ENCODE measurements around the gene GPX1. TPM values are rescaled to one million over a fixed set of nuclear protein-coding genes. Genes with fewer than 3 reads are reported as not detected.
"Not testable (repeated sequence)": the region's sequence is repeated elsewhere in the genome, so short reads cannot be mapped to it uniquely, and the experiment has no call there.

The GPX1 gene
- total RNA-seq, 1 experiment from 2014 or later: 386 TPM

DNA sequence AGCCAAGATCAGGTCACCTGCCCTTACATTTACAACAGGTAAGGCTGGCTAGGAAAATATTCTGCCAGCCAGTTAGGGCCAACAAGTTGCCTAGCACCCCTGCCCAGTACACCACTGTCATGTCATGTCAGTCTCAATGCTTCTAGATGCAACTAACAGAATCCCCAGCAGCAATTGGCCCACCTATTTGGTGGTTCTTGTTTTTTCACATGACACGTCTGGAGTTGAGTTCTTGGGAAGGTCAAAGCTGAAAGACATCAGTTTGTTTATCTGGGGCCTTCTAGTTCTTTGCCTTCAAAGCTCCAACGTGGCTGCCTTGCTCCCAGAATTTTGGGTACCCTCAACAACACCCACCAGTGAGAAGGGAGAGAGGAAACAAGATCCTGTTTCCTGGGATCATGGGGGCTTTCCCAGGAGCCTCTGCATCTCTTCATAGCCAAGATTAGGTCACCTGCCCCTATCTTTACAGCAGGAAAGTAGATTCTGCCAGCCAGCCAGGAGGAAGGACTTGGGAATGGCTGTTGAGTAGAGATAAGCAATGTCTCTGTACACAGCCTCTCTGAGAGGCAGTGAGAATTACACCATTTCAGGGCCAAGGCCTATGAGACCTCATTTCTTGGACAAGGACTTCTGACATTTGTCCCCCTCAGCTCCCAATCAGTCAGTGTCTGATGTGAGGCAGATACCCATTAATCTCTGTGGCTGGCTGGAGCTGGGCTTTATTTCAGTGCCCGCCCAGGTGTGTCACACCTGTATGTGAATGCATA lies 8.6 kb downstream of the GPX1 start:
- Histone ChIP-seq H2AFZ (no peak overlapping the region), H3K27ac (peak overlapping the region; percentile 81), H3K27me3 (ENCODE audit: insufficient read depth, low read depth) (no peaks in the 10 kb centered on the region), H3K4me1 (replicated peaks; ENCODE audit: insufficient read depth) (peaks cover 77% of the 10 kb centered on the region), H3K9me3 (ENCODE audit: insufficient read depth, low read depth) (no peaks in the 10 kb centered on the region), H3F3A (ENCODE audit: insufficient read depth, low read depth) (peaks cover 72% of the 10 kb centered on the region), H3K4me2 (no peak overlapping the region), H3K9me2 (ENCODE audit: insufficient read depth) (no peaks in the 10 kb centered on the region), H3K4me3 (no peak overlapping the region), H4K20me1 (ENCODE audit: insufficient read depth) (no peaks in the 10 kb centered on the region), H3K79me2 (ENCODE audit: low read depth) (no peaks in the 10 kb centered on the region), H3K36me3 (ENCODE audit: low read depth) (no peaks in the 10 kb centered on the region)
- ChIA-PET POLR2A (ENCODE audit: unreplicated experiment) (interaction anchor here (0.5 to 0.6 kb wide), 3 partner anchors 11 to 451 kb away, joined by 3 to 11 read pairs (median 4); partner anchors contain the start of gene SLC25A20), CTCF (interaction anchor here (1.3 kb wide), 1 partner anchor 100 kb away, joined by 3 read pairs; no protein-coding TSS in a partner anchor)
- no peak for DNase-seq
- TF ChIP-seq EZH2 (IDR thresholded peaks at IDR 0.05; ENCODE audit: low read depth): no peak
- no peak for TF ChIP-seq CTCF (conservative IDR thresholded peaks at IDR 0.05)
- intact Hi-C loops (cut with micrococcal nuclease; ENCODE audit: unreplicated experiment): loop anchor here (5.0 kb wide), 1 partner anchor 323 kb away; the partner anchor contains the start of gene APEH
- BruUV-seq (replicated peaks): no TSS peak

DNA sequence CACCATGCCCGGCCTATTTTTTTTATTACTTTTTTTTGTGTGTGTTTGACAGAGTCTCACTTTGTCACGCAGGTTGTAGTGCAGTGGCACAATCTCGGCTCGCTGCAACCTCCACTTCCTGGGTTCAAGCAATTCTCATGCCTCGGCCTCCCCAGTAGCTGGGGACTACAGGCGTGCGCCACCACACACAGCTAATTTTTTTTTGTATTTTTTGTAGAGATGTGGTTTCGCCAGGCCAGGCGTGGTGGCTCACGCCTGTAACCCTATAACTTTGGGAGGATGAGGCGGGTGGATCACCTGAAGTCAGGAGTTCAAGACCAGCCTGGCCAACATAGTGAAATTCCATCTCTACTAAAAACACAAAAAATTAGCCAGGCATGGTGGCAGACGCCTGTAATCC lies 9.8 kb downstream of the GPX1 start:
- POLR2A ChIA-PET (ENCODE audit: unreplicated experiment): interaction anchor here (0.6 kb wide), 2 partner anchors 16 to 450 kb away, joined by 3 to 9 read pairs; partner anchors contain the start of gene SLC25A20
- H2AFZ ChIP-seq; H3K9me3 ChIP-seq (ENCODE audit: insufficient read depth, low read depth); H3K36me3 ChIP-seq (ENCODE audit: low read depth); H3K4me2 ChIP-seq; H4K20me1 ChIP-seq (ENCODE audit: insufficient read depth); CTCF ChIA-PET; H3K4me3 ChIP-seq; H3K9me2 ChIP-seq (ENCODE audit: insufficient read depth); H3K27me3 ChIP-seq (ENCODE audit: insufficient read depth, low read depth); DNase-seq; H3K79me2 ChIP-seq (ENCODE audit: low read depth); BruUV-seq (replicated peaks): not testable (repeated sequence)
- H3K4me1 ChIP-seq (replicated peaks; ENCODE audit: insufficient read depth): peaks cover 74% of the 10 kb centered on the region
- intact Hi-C loops (cut with micrococcal nuclease; ENCODE audit: unreplicated experiment): loop anchor here (5.0 kb wide), 1 partner anchor 324 kb away; the partner anchor contains the start of gene APEH
- 0 out of 2 replicates have a peak overlapping the region, but pooled peaks have one; percentile 41 for H3K27ac ChIP-seq
- peaks cover 67% of the 10 kb centered on the region for H3F3A ChIP-seq (ENCODE audit: insufficient read depth, low read depth)

- peak; percentile 70 to 84 for DNase-seq
- H3K9me2 ChIP-seq (ENCODE audit: insufficient read depth): no peaks in the 10 kb centered on the region
- H3K79me2 ChIP-seq (ENCODE audit: low read depth): no peaks in the 10 kb centered on the region
- H3F3A ChIP-seq (ENCODE audit: insufficient read depth, low read depth): peaks cover 57% of the 10 kb centered on the region
- intact Hi-C loops (cut with micrococcal nuclease; ENCODE audit: unreplicated experiment): loop anchor here (5.0 kb wide), 1 partner anchor 325 kb away; the partner anchor contains the start of gene APEH
- no peaks in the 10 kb centered on the region for H4K20me1 ChIP-seq (ENCODE audit: insufficient read depth)
- peaks cover 58% of the 10 kb centered on the region for H3K4me1 ChIP-seq (replicated peaks; ENCODE audit: insufficient read depth)
- POLR2A ChIA-PET (ENCODE audit: unreplicated experiment): no interaction called here
- H3K27ac ChIP-seq: peak overlapping the region; percentile 90
- peak overlapping the region; percentile 62 for H3K4me2 ChIP-seq
- H3K27me3 ChIP-seq (ENCODE audit: insufficient read depth, low read depth): no peaks in the 10 kb centered on the region
- H3K36me3 ChIP-seq (ENCODE audit: low read depth): no peaks in the 10 kb centered on the region
- TF ChIP-seq CTCF (conservative IDR thresholded peaks at IDR 0.05) (no peak), EZH2 (IDR thresholded peaks at IDR 0.05; ENCODE audit: low read depth) (no peak)
- peak overlapping the region; percentile 36; the same call in 1 of the 2 replicates for H2AFZ ChIP-seq
- no peak overlapping the region; the same call in 1 of the 2 replicates for H3K4me3 ChIP-seq
- H3K9me3 ChIP-seq (ENCODE audit: insufficient read depth, low read depth): no peaks in the 10 kb centered on the region
- no TSS peak for BruUV-seq (replicated peaks)
- CTCF ChIA-PET: no interaction called here
Observed at GRCh38 chr3:49346797-49347251, 11.3 kb downstream of the GPX1 start.

Measured in PC-9 (cell line).